ENCODE data around the gene MYO9A. TPM values are rescaled to one million over a fixed set of nuclear protein-coding genes. Genes with fewer than 3 reads are reported as not detected.

MYO9A gene
- total RNA-seq, 2 donors from 2014 or later, result 12.9 to 27.8 TPM

- intact Hi-C loops (cut with DNase I), result no loop called here
- no peaks in the 10 kb centered on the region for H3K27me3 ChIP-seq
- H3K4me1 ChIP-seq, result peaks cover 5% of the 10 kb centered on the region
- WGBS, 2 donors, result 65 to 77% methylated on average over 14 to 15 of the region's 15 CpGs
- no peaks in the 10 kb centered on the region for H3K36me3 ChIP-seq (replicated peaks in 1 of 2; ENCODE audit: insufficient read depth in 1 of 2, low read depth in 2 of 2)
- H3K9me3 ChIP-seq, result no peaks in the 10 kb centered on the region
- ATAC-seq, result no peak
- no peak for DNase-seq
- no peak overlapping the region for H3K4me3 ChIP-seq
- no peak overlapping the region for H3K27ac ChIP-seq
- TF ChIP-seq CTCF (IDR thresholded peaks at IDR 0.05), result no peak
- no peak for TF ChIP-seq POLR2A (IDR thresholded peaks at IDR 0.05)
These were observed 329.0 kb downstream of the MYO9A start for GRCh38 chr15:71788646-71789579.

GRCh38 chr15:71786673-71787072 lies 331.3 kb downstream of the MYO9A start:
- WGBS, 2 donors, result 64 to 76% methylated on average over 7 of the region's 7 CpGs

GRCh38 chr15:71785996-71786395 lies 332.0 kb downstream of the MYO9A start:
- H3K4me1 ChIP-seq, result peaks cover 5% of the 10 kb centered on the region
- no peaks in the 10 kb centered on the region for H3K36me3 ChIP-seq (replicated peaks in 1 of 2; ENCODE audit: insufficient read depth in 1 of 2, low read depth in 2 of 2)
- DNase-seq, result no peak
- intact Hi-C loops (cut with DNase I), result no loop called here
- H3K9me3 ChIP-seq, result no peaks in the 10 kb centered on the region
- no peak for ATAC-seq
- 68 to 74% methylated on average over 2 of the region's 2 CpGs for WGBS, 2 donors
- no peak overlapping the region for H3K4me3 ChIP-seq
- H3K27ac ChIP-seq, result no peak overlapping the region
- H3K27me3 ChIP-seq, result no peaks in the 10 kb centered on the region
- TF ChIP-seq POLR2A (IDR thresholded peaks at IDR 0.05) (no peak), CTCF (IDR thresholded peaks at IDR 0.05) (no peak)

More at GRCh38 chr15:71786673-71787072, 331.3 kb downstream of the MYO9A start:
- Histone ChIP-seq H3K4me1 (peaks cover 5% of the 10 kb centered on the region), H3K36me3 (replicated peaks in 1 of 2; ENCODE audit: insufficient read depth in 1 of 2, low read depth in 2 of 2) (no peaks in the 10 kb centered on the region), H3K9me3 (no peaks in the 10 kb centered on the region), H3K27me3 (no peaks in the 10 kb centered on the region), H3K27ac (no peak overlapping the region), H3K4me3 (no peak overlapping the region)
- DNase-seq (no peak), ATAC-seq (no peak)
- no peak for TF ChIP-seq POLR2A (IDR thresholded peaks at IDR 0.05)
- intact Hi-C loops (cut with DNase I), result no loop called here

GRCh38 chr15:71784719-71785118 lies 333.2 kb downstream of the MYO9A start:
- TF ChIP-seq POLR2A (IDR thresholded peaks at IDR 0.05) (no peak), CTCF (IDR thresholded peaks at IDR 0.05) (peak in 3 of 7 experiments; percentile 7 to 15 (median 9))
- Histone ChIP-seq H3K27me3 (no peaks in the 10 kb centered on the region), H3K4me3 (no peak overlapping the region), H3K4me1 (peaks cover 10% of the 10 kb centered on the region), H3K9me3 (no peaks in the 10 kb centered on the region), H3K27ac (no peak overlapping the region), H3K36me3 (replicated peaks in 1 of 2; ENCODE audit: insufficient read depth in 1 of 2, low read depth in 2 of 2) (no peaks in the 10 kb centered on the region)
- intact Hi-C loops (cut with DNase I), result no loop called here
- DNase-seq (peak in 1 of 4 donors; percentile 18), ATAC-seq (no peak)
- WGBS, 2 donors, result 58 to 64% methylated on average over 6 of the region's 6 CpGs

- Histone ChIP-seq H3K36me3 (replicated peaks in 1 of 2; ENCODE audit: insufficient read depth in 1 of 2, low read depth in 2 of 2) (no peaks in the 10 kb centered on the region), H3K27me3 (no peaks in the 10 kb centered on the region), H3K4me3 (no peak overlapping the region), H3K9me3 (no peaks in the 10 kb centered on the region), H3K27ac (no peak overlapping the region), H3K4me1 (peaks cover 10% of the 10 kb centered on the region)
- 33 to 35% methylated on average over 10 of the region's 10 CpGs for WGBS, 2 donors
- TF ChIP-seq CTCF (IDR thresholded peaks at IDR 0.05) (no peak), POLR2A (IDR thresholded peaks at IDR 0.05) (no peak)
- no peak for DNase-seq
- no peak for ATAC-seq
- intact Hi-C loops (cut with DNase I), result no loop called here
These were observed 335.4 kb downstream of the MYO9A start for GRCh38 chr15:71782422-71783165.

Data from body of pancreas (tissue), 4 donors.